ENCODE measurements around the gene PSMD2. TPM values are rescaled to one million over a fixed set of nuclear protein-coding genes. Genes with fewer than 3 reads are reported as not detected.

The PSMD2 gene
- total RNA-seq, 1 donor from 2014 or later = 211 TPM

GRCh38 chr3:184315871-184316661 is 17.0 kb downstream of the PSMD2 start:
- no peak for DNase-seq (ENCODE audit: low spot score)

- DNase-seq (ENCODE audit: low spot score) = no peak
These were observed 17.8 kb downstream of the PSMD2 start for GRCh38 chr3:184316792-184317191.

- no peak for DNase-seq (ENCODE audit: low spot score)
These were observed 18.2 kb downstream of the PSMD2 start for GRCh38 chr3:184317201-184317600.

GRCh38 chr3:184320104-184320445 is 21.0 kb downstream of the PSMD2 start:
- peak; percentile 96 for DNase-seq (ENCODE audit: low spot score)

GRCh38 chr3:184321666-184322065 is 22.6 kb downstream of the PSMD2 start:
- no peak for DNase-seq (ENCODE audit: low spot score)

- DNase-seq (ENCODE audit: low spot score) = no peak
These were observed 23.9 kb downstream of the PSMD2 start for GRCh38 chr3:184322731-184323487.

GRCh38 chr3:184323696-184324095 is 24.7 kb downstream of the PSMD2 start:
- no peak for DNase-seq (ENCODE audit: low spot score)

GRCh38 chr3:184325269-184325668 is 26.2 kb downstream of the PSMD2 start:
- DNase-seq (ENCODE audit: low spot score) = no peak

GRCh38 chr3:184325715-184326369 is 26.8 kb downstream of the PSMD2 start:
- no peak for DNase-seq (ENCODE audit: low spot score)

- DNase-seq (ENCODE audit: low spot score) = no peak
These were observed 28.1 kb downstream of the PSMD2 start for GRCh38 chr3:184327171-184327570.

- DNase-seq (ENCODE audit: low spot score) = no peak
These were observed 29.5 kb downstream of the PSMD2 start for GRCh38 chr3:184328516-184328915.

- DNase-seq (ENCODE audit: low spot score) = no peak
These were observed 33.5 kb downstream of the PSMD2 start for GRCh38 chr3:184332370-184333090.

- no peak for DNase-seq (ENCODE audit: low spot score)
These were observed 34.1 kb downstream of the PSMD2 start for GRCh38 chr3:184333190-184333589.

- DNase-seq (ENCODE audit: low spot score) = no peak
These were observed 34.7 kb downstream of the PSMD2 start for GRCh38 chr3:184333700-184334099.

- DNase-seq (ENCODE audit: low spot score) = no peak
These were observed 35.6 kb downstream of the PSMD2 start for GRCh38 chr3:184334470-184335158.

GRCh38 chr3:184335291-184335660 is 36.2 kb downstream of the PSMD2 start:
- no peak for DNase-seq (ENCODE audit: low spot score)

- peak; percentile 98 for DNase-seq (ENCODE audit: low spot score)
These were observed 36.9 kb downstream of the PSMD2 start for GRCh38 chr3:184335661-184336546.

GRCh38 chr3:184336547-184337398 is 37.7 kb downstream of the PSMD2 start:
- no peak for DNase-seq (ENCODE audit: low spot score)

GRCh38 chr3:184337399-184337714 is 38.3 kb downstream of the PSMD2 start, which contains the start of gene FAM131A:
FAM131A (plus strand) TSS chr3:184337600; CDS start chr3:184337631, 31 bp downstream.
- DNase-seq (ENCODE audit: low spot score) = no peak
